Measurements from ENCODE around the gene SCG5.

- TF ChIP-seq POLR2A (IDR thresholded peaks at IDR 0.05) = no peak
- no peak for TF ChIP-seq EP300 (IDR thresholded peaks at IDR 0.05)
Measured at GRCh38 chr15:32738666-32739065, 97.2 kb downstream of the SCG5 start.

Data from suprapubic skin (tissue), 2 donors.